ENCODE data around the gene PLAAT4.
"Not testable (repeated sequence)": the region's sequence is repeated elsewhere in the genome, so short reads cannot be mapped to it uniquely, and the experiment has no call there.

The PLAAT4 gene

DNA sequence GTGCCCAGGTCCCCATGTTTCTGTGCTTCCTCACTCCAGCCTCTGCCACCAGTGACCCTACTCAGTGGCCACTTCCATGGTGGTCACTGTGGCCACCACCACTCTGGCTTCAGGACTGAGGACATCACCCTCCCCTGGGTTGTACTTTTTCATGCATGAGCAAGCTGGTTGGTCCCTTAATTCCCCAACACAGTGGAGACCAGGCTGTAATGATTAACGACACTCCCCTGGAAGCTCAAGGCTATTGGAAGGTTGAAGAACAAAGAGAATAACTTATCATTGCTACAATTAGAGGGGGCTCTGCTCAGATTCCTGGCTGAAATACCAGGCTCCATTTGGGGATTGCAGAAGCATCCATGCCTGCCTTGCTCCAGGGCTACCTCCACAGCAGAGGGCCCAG is 10.5 kb downstream of the PLAAT4 start:
- no peak for DNase-seq

- DNase-seq, result no peak
These were observed 11.6 kb downstream of the PLAAT4 start for GRCh38 chr11:63548178-63548577.

GRCh38 chr11:63549411-63549810 is 12.8 kb downstream of the PLAAT4 start:
- no peak for DNase-seq

DNA sequence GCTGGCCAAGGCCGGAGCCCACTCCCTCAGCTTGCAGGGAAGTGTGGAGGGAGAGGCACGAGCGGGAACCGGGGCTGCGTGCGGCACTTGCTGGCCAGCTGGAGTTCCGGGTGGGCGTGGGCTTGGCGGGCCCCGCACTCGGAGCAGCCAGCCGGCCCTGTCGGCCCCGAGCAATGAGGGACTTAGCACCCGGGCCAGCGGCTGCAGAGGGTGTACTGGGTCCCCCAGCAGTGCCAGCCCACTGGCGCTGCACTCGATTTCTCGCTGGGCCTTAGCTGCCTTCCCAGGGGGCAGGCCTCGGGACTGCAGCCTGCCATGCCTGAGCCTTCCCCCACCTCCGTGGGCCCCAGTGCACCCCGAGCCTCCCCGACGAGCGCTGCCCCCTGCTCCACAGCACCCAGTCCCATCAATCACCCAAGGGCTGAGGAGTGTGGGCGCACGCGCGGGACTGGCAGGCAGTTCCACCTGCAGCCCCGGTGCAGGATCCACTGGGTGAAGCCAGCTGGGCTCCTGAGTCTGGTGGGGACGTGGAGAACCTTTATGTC is 13.6 kb downstream of the PLAAT4 start:
- not testable (repeated sequence) for DNase-seq

DNA sequence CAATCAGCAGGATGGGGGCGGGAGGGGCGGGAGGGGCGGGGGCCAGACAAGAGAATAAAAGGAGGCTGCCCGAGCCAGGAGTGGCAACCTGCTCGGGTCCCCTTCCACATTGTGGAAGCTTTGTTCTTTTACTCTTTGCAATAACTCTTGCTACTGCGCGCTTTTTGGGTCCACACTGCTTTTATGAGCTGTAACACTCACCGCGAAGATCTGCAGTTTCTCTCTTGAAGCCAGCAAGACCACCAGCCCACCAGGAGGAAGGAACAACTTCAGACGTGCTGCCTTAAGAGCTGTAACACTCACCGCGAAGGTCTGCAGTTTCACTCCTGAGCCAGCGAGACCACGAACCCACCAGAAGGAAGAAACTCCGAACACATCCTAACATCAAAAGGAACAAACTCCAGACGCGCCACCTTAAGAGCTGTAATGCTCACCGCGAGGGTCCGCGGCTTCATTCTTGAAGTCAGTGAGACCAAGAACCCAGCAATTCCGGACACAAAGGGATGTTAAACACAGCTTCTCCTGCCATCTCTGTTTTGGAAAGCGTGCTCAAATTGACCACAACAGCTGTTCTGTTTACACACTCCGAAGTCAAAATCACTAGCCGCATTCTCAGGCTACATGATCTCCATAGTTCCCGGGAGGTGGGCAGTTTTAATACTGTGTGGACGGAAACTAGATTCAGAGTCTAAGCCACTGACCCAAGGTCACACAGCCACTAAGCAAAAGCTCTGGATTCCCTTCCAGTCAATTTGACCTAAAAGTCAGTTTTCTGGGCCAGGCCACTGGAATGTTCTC is 14.7 kb downstream of the PLAAT4 start:
- DNase-seq, result no peak

DNA sequence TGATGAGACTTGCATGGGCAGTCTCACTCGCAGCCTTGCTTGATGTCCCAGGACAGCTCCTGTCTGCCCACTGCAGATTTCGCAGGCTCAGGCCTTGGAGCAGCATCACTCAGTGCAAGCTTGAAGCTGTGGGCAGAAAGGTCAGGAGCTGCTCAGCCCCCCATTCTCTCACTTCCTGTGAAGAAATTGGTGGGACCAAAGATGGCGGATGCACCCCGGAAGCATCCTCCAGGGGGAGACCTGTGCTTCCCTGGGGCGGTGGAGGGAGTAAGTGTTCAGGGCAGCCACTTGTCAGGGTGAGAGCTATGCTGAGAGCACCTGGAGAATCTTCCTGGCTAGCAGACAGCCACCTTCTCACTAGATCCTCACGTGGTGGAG is 15.3 kb downstream of the PLAAT4 start:
- DNase-seq, result no peak

GRCh38 chr11:63552921-63553320 is 16.3 kb downstream of the PLAAT4 start:
- no peak for DNase-seq

DNA sequence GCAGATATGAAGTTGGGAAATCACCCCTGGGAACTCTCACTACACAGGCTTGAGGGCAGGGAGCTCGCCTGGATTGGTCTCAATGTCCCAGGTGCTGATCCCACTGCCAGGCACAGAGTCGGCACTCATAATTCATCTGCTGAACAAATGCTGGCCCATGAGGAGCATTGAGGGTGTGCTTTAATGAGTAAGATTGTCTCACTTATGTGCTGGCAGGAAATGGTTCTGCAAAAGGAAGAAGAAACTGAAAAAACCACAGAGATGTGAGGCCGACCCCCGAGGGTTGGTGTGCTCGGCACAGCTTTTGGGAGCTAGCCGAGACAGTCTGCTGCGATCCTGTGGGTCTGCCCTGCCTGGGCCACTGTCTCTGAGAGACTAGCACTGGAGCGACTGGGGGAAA is 17.2 kb downstream of the PLAAT4 start:
- DNase-seq, result no peak

- no peak for DNase-seq
These were observed 18.2 kb downstream of the PLAAT4 start for GRCh38 chr11:63554877-63555223.

DNA sequence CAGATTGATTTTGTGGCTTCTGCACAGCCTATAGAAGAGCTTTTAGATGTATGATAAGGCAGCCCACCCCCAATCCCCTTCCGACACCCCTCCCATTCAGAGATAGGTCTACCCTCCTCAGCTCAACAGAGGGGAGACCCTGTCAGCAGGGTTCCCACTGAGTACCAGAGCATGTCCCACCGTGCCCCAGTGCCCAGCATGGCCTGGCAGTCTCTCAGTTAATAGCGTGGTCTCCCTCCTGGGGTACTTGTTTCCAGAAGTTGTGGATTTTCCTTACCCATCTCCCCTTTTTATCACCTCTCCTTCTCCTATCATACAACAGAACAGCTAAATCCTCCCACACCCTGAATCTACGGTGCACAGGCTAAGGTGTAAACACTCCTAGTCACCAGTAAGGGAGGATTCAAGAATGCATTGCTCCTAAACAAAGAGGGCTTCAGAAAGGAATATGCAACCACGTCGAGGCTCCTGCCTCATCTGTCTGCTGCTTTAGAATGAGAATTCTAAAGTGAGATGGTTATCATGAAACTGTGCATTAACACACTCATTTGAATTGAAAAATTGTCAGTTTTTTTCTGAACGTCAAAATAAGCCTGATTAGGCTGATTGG is 19.9 kb downstream of the PLAAT4 start:
- no peak for DNase-seq

DNA sequence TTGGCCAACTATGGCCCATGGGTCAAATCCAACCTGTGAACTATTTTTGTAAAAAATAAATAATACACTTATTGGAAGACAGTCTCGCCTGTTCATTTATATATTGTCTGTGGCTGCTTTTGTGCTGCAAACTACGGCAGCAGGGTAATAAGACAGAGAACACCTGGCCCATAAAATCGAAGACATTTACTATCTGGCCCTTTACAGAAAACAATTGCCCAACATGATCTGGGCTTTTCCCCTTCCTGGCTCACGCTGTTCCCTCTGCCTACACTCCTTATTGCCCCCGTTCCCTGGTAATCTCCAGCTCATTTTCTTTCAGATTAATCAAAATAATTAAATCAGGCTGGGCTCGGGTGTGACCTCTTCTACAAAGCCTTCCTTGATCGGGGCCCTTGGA is 21.0 kb downstream of the PLAAT4 start:
- DNase-seq, result no peak

- DNase-seq, result no peak
These were observed 22.0 kb downstream of the PLAAT4 start for GRCh38 chr11:63558459-63559157.

DNA sequence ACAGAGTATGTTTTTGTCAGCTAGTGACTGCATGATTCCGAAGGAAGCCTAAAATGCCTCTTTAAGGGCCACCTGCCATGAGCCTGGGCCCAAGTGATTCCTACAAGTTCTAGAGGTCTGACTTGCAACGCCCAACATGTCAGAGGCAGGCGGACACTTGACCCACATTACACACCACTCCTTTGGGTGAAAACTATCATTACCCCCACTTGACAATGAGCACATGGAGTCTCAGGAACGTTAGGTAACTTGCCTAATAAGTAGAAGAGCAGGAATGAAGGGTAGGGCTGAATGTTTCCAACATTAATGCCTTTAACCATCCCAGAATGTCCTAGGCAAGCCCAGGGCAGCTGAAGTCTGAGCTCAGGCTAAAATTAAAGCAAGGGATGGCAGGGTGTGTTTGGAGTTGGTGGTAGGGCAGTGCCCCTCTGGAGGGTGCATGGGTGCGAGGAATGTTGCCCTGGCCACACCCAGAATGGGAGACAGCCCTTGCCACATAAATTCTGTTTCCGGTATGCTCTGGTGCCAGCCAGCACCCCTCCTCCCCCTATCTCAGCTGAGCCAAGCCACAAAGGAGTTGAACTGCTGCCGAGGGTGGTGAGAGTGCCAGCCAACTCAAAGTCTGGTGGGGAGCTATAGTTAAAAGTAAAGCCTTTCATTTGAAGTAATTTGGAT is 24.0 kb downstream of the PLAAT4 start:
- DNase-seq, result no peak

- no peak for DNase-seq
These were observed 26.8 kb downstream of the PLAAT4 start, which contains the start of gene PLAAT2 for GRCh38 chr11:63563201-63564055. TSS of gene PLAAT2 (minus strand) at chr11:63563379. CDS start at chr11:63563324, 55 bp downstream.

DNA sequence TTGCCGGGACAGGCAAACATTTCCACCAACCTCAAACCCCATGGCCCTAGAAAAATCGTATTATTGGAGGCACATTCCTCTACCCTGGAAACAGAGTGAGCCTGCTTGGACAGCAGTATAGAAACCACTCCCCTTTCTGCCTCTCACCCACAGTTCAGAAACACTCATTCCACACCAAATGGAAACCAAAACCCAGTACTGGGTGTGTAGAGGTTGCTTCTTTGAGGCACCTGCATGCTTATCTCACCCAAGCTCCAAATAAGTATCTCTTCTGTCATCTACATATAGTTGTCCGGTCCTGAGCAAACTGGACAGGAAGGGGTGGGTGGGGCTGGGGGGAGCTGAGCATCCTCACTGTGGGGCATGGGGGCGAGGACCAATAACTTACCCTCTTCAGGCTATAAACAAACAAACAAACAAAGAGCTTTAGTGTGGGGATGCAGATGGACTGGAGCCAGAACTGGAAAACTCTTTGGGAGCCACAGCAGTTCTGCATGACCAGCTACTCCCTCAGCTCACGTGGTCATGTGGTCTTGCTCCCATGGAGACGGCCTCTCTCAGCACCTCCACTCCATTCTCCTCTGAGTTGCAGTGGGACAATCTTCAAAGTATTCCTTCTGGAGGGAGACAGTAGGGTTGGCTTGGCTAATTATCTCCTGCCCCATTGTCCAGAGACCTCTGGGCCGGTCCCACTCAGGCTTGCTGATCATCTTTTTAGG is 27.6 kb downstream of the PLAAT4 start:
- no peak for DNase-seq

GRCh38 chr11:63564784-63565350 is 28.3 kb downstream of the PLAAT4 start:
- no peak for DNase-seq

DNA sequence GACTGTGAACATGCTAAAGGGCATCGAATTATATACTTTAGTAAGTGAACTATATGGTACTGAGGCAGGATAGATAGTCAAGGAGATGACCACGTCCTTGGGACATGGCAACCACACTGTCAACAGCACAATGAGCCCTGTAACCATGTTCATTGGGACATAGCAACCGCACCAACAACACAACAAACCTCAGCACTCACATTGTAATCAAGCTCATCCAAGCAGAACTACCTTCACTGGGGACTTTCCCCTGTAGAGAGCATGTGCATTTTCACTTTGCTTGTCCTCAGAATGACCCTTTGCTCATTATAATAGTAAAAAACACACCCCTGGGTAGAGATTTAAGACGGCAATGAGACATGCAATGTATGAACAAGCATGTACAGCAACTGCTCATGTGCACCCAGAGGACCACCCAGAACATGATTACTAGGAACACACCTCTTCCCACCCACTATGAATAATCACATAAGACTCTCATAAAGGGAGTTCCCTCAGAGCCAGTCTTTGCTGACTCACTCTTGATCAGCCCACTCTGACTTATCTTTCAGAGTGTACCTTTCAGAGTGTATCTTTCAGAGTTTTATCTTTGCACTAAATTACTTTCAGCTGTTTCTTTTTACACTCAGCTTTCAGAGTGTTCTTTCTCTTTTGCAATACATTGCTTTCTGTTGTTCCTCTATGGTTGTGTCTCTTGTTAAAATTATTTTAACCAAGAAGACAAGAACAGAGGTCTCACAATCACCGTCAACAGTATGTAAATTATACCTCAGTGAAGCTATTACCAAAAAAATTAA is 30.6 kb downstream of the PLAAT4 start:
- peak; percentile 80 to 84 for DNase-seq

GRCh38 chr11:63569570-63569969 is 33.0 kb downstream of the PLAAT4 start:
- DNase-seq, result no peak

GRCh38 chr11:63572026-63572688 is 35.5 kb downstream of the PLAAT4 start:
- DNase-seq, result peak in 1 of 2 donors; percentile 10
